Measurements from ENCODE around the gene RNF4.
A peak's percentile ranks its signal among the peaks of the same experiment; 100 is the strongest.
"Not testable (repeated sequence)": the region's sequence is repeated elsewhere in the genome, so short reads cannot be mapped to it uniquely, and the experiment has no call there.

The RNF4 gene

DNA sequence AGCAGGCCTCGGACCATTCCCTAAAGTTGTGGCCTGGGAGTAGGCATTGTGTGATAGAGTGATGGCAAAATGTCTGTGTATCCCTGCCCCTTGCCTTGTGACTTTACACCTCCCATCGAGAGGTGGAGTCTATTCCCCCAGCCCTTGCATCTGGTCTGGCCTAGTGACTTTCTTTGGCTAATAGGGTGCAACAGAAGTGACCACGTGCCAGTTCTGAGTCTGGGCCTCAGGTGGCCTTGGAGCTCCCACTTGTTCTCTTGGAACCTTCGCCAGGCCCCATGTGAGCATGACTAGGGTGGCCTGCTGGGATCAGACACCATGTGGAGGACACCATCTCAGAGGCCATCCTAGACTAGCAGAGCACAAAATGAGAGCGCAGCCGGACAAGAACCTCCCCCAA, 3.9 kb upstream of the RNF4 start:
- DNase-seq (ENCODE audit: low read depth), result no peak
- H3K4me3 ChIP-seq (ENCODE audit: low read depth, low read length), result no peak overlapping the region
- in situ Hi-C loops (cut with HindIII; ENCODE audit: low sequenced_read_pairs), result no loop called here
- TF ChIP-seq, protein P1, sequence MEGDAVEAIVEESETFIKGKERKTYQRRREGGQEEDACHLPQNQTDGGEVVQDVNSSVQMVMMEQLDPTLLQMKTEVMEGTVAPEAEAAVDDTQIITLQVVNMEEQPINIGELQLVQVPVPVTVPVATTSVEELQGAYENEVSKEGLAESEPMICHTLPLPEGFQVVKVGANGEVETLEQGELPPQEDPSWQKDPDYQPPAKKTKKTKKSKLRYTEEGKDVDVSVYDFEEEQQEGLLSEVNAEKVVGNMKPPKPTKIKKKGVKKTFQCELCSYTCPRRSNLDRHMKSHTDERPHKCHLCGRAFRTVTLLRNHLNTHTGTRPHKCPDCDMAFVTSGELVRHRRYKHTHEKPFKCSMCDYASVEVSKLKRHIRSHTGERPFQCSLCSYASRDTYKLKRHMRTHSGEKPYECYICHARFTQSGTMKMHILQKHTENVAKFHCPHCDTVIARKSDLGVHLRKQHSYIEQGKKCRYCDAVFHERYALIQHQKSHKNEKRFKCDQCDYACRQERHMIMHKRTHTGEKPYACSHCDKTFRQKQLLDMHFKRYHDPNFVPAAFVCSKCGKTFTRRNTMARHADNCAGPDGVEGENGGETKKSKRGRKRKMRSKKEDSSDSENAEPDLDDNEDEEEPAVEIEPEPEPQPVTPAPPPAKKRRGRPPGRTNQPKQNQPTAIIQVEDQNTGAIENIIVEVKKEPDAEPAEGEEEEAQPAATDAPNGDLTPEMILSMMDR (IDR thresholded peaks at IDR 0.05; ENCODE audit: low read depth, low read length, missing control alignments), result no peak

DNA sequence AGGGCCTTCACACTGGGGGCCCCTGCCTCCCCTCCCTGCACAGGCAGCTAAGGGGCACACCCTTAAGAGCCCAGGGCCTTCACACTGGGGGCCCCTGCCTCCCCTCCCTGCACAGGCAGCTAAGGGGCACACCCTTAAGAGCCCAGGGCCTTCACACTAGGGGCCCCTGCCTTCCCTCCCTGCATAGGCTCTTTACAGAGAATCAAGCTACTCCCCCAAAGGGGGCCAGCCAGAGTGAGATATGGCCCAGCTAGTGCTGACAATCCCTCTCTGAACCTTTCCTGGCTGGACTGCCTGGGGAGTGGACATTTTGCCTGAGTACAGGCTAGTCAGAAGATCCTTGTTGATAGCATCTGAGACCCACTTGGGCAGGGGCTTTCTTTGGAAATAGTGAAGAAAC, 3.4 kb upstream of the RNF4 start:
- DNase-seq (ENCODE audit: low read depth); in situ Hi-C loops (cut with HindIII; ENCODE audit: low sequenced_read_pairs); H3K4me3 ChIP-seq (ENCODE audit: low read depth, low read length): not testable (repeated sequence)

DNA sequence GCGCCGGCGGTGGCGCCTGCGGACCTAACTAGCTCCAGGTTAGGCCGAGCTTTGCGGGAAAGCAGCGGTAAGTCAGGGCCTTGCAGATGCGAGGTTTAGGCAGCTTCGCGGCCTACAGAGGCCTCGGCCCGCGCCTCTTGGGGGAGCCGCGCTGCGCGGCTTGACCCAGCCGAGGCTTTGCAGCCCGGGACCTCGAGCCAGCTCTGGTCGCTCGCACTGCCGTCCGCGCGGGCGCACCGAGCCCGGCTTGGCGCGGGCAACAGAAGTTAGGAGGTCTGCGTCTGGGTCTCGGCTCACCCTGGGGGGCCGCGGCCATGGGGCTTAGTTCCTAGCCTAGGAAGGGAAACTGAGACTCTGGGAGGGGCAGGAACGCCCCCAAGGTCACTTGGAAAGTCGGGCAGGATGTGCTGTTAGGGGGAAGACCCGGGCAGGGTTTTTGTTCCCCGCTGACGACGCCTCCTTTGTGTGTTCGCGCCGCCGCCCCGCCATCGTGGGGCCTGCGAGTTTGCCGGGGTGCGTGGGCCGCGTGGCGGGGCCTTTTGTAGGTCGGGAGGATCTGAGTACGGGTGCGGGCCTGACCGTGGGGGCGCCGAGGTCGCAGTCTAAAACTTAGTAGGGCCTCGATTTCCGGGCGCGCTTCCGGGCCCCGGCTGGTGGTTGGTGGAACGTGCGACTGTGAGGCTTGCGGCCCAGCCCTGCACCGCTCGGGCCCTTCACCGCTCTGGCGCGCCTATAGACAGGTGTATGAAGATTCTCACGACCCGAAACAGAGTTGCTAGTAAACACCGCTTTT, 482 bp downstream of the RNF4 start:
- TF ChIP-seq, protein P1 (IDR thresholded peaks at IDR 0.05; ENCODE audit: low read depth, low read length, missing control alignments), result no peak
- in situ Hi-C loops (cut with HindIII; ENCODE audit: low sequenced_read_pairs), result no loop called here
- peak overlapping the region; percentile 99 for H3K4me3 ChIP-seq (ENCODE audit: low read depth, low read length)
- DNase-seq (ENCODE audit: low read depth), result no peak

DNA sequence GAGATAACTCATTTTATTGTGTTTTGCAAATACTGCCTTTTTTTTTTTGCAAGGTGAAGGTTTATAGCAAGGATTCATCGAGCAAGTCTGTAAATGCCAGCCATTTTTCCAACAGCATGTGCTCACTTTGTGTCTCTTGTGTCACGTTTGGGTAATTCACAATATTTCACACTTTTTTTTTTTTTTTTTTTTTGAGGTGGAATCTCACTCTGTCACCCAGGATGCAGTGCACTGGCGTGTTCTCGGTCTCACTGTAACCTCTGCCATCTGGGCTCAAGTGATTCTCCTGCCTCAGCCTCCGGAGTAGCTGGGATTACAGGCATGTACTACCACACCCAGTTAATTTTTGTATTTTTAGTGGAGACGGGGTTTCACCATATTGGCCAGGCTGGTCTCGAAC, 1.9 kb downstream of the RNF4 start:
- DNase-seq (ENCODE audit: low read depth), result no peak
- H3K4me3 ChIP-seq (ENCODE audit: low read depth, low read length), result peak overlapping the region; percentile 99
- in situ Hi-C loops (cut with HindIII; ENCODE audit: low sequenced_read_pairs), result no loop called here
- TF ChIP-seq, protein P1 (IDR thresholded peaks at IDR 0.05; ENCODE audit: low read depth, low read length, missing control alignments), result no peak

DNA sequence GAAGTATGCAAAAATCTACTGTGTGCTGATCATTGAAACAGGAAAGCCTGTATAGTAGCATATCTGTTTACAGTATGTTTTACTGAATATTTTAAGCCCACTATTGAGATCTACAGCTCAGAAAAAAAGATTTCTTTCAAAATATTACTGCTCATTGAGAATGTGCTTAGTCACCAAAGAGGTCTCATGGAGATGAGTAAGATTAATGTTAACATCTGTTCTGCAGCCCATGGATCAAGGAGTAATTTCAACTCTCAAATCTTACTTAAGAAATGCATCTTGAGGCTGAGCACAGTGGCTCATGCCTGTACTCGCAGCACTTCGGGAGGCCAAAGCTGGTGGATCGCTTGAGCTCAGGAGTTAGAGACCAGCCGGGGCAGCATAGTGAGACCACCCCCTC, 3.3 kb downstream of the RNF4 start:
- no peak for DNase-seq (ENCODE audit: low read depth)
- in situ Hi-C loops (cut with HindIII; ENCODE audit: low sequenced_read_pairs), result no loop called here
- H3K4me3 ChIP-seq (ENCODE audit: low read depth, low read length), result no peak overlapping the region
- TF ChIP-seq, protein P1 (IDR thresholded peaks at IDR 0.05; ENCODE audit: low read depth, low read length, missing control alignments), result no peak

DNA sequence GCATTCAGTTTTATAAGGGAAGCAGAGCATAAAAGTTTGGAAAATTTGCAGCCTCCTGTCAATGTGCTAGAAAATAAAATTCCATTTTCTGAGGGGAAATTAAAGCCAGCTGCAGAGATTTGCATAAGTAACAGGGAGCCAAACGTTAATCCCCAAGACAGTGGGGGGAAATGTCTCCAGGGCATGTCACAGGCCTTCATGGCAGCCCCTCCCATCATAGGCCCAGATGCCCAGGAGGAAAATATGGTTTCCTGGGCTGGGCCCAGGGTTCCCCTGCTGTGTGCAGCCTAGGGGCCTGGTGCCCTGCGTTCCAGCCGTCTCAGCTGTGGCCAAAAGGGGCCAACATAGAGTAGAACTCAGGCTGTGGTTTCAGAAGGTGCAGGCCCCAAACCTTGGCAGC, 9.3 kb downstream of the RNF4 start:
- DNase-seq (ENCODE audit: low read depth), result no peak
- TF ChIP-seq, protein P1 (IDR thresholded peaks at IDR 0.05; ENCODE audit: low read depth, low read length, missing control alignments), result no peak
- in situ Hi-C loops (cut with HindIII; ENCODE audit: low sequenced_read_pairs), result no loop called here
- no peak overlapping the region for H3K4me3 ChIP-seq (ENCODE audit: low read depth, low read length)

DNA sequence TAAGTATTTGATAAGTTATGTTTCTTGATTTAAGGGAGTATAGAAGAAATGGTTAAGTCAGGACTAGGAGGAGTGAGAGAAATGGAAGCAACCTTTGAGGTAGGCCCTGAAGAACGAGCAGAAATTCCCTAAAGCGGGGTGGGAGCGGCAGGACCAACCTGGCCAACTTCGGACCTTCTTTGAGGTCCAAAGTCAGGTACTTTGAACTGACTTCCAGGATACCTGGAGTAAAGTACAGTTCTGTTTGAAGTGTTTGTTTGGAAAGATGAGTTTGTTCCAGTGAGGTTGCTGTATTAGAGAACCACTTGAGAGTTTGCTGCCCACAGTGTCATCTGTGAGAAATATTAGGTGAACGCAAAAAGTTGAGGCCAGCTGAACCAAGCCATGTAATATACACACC, 11.7 kb downstream of the RNF4 start:
- TF ChIP-seq, protein P1 (IDR thresholded peaks at IDR 0.05; ENCODE audit: low read depth, low read length, missing control alignments), result no peak
- DNase-seq (ENCODE audit: low read depth), result no peak
- H3K4me3 ChIP-seq (ENCODE audit: low read depth, low read length), result no peak overlapping the region
- in situ Hi-C loops (cut with HindIII; ENCODE audit: low sequenced_read_pairs), result no loop called here

Data from astrocyte of the cerebellum (primary cell).